HL-60 (cell line): ENCODE measurements around the gene LTBP3.

Source experiments
- CTCF ChIP-seq: IDR thresholded peaks from one replicate; pipeline ENCODE4 v1.5.1; 2011; ENCODE audit warnings: low read length, control low read depth, inconsistent platforms; ENCODE audit not compliant: insufficient read depth
- GABPA ChIP-seq: IDR thresholded peaks from 2 replicates; pipeline ENCODE4 v1.6.1; 2012; ENCODE audit warnings: low read depth
- POLR2AphosphoS5 ChIP-seq: IDR thresholded peaks from 2 replicates; pipeline ENCODE4 v1.6.1; 2012; ENCODE audit warnings: low read depth
- TF ChIP-seq, protein P1 (sequence below): IDR thresholded peaks from 2 replicates; pipeline ENCODE4 v1.6.1; 2012; ENCODE audit warnings: low read depth; ENCODE audit not compliant: insufficient replicate concordance

DNA sequence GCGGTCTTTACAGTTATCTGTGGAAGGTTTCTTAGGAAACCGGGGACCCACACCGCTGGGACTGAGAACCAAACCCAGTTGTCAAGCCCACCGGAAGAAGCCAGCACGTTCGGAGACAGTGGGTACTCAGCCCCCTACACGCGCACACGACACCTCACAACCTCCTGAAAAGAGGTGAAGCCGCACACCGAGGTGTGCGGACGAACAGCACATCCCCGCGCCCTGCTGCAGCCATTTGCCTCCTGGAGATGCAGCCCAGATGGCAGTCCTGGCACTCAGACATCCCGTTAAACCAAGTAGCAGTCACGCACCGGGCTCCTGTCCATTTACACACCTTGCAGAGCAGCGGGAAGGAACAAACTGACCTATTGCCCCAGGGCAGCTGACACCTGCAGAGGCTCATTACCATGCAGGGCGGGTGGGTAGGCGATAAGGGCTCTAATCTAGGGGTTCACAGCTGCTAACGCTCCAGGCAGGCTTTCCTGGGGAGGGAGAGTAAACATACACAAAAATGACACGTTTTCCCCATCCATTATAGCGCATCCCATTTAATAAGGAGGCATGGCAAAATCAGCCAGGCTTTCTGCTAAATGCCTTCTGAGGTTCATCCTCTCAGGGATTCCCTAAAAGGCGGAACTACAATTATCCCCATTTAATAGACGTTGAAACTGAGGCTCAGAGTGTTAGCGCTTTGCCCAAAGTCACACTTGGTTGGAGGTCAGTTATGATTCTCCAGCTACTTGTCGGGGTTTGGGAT is 16.8 kb upstream of the LTBP3 start:
- TF ChIP-seq CTCF (no peak), GABPA (no peak), POLR2AphosphoS5 (no peak; the same call in 1 of the 2 replicates)
- TF ChIP-seq, protein P1, sequence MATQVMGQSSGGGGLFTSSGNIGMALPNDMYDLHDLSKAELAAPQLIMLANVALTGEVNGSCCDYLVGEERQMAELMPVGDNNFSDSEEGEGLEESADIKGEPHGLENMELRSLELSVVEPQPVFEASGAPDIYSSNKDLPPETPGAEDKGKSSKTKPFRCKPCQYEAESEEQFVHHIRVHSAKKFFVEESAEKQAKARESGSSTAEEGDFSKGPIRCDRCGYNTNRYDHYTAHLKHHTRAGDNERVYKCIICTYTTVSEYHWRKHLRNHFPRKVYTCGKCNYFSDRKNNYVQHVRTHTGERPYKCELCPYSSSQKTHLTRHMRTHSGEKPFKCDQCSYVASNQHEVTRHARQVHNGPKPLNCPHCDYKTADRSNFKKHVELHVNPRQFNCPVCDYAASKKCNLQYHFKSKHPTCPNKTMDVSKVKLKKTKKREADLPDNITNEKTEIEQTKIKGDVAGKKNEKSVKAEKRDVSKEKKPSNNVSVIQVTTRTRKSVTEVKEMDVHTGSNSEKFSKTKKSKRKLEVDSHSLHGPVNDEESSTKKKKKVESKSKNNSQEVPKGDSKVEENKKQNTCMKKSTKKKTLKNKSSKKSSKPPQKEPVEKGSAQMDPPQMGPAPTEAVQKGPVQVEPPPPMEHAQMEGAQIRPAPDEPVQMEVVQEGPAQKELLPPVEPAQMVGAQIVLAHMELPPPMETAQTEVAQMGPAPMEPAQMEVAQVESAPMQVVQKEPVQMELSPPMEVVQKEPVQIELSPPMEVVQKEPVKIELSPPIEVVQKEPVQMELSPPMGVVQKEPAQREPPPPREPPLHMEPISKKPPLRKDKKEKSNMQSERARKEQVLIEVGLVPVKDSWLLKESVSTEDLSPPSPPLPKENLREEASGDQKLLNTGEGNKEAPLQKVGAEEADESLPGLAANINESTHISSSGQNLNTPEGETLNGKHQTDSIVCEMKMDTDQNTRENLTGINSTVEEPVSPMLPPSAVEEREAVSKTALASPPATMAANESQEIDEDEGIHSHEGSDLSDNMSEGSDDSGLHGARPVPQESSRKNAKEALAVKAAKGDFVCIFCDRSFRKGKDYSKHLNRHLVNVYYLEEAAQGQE, result no peak
